GM23338 (cell line): ENCODE results near the gene PCNT.
A peak's percentile ranks its signal among the peaks of the same experiment; 100 is the strongest.

Experiments used
- CREB1 ChIP-seq: fragments of 250-450 bp; sonication (Bioruptor Pico); IDR thresholded peaks from 2 replicates; pipeline ENCODE4 v1.5.0; 2020; ENCODE audit warnings: low read depth, mild to moderate bottlenecking, moderate library complexity
- CTCF ChIP-seq, 2 experiments: fragments of 200-600 bp in 1 of 2; sonication (generic) in 1 of 2; conservative IDR thresholded peaks; 2 replicates each; pipeline versions ENCODE4 v1.5.1 to v1.6.1; 2016 to 2017; ENCODE audit warnings: antibody characterized with exemption in 2 of 2, low read depth in 2 of 2, mild to moderate bottlenecking in 2 of 2, moderate library complexity in 1 of 2
- EZH2 ChIP-seq: fragments of 200-600 bp; sonication (generic); IDR thresholded peaks from one replicate; pipeline ENCODE4 v1.8.0; 2017; ENCODE audit warnings: antibody characterized with exemption, mild to moderate bottlenecking, low read depth; ENCODE audit not compliant: unreplicated experiment
- EZH2phosphoT487 ChIP-seq: fragments of 200-600 bp; sonication (generic); IDR thresholded peaks from one replicate; pipeline ENCODE4 v1.8.1; 2018; ENCODE audit warnings: antibody characterized with exemption; ENCODE audit not compliant: unreplicated experiment
- JUNB ChIP-seq: IDR thresholded peaks from one replicate; pipeline ENCODE4 v1.6.1; 2016; ENCODE audit warnings: antibody characterized with exemption; ENCODE audit not compliant: unreplicated experiment
- POLR2AphosphoS5 ChIP-seq: IDR thresholded peaks from 2 replicates; pipeline ENCODE4 v1.6.1; 2016; ENCODE audit warnings: antibody characterized with exemption, low read depth
- REST ChIP-seq: IDR thresholded peaks from one replicate; pipeline ENCODE4 v1.6.1; 2018; ENCODE audit warnings: antibody characterized with exemption; ENCODE audit not compliant: unreplicated experiment

GRCh38 chr21:46317710-46318463 is 6.1 kb upstream of the PCNT start:
- TF ChIP-seq CREB1, result no peak
- TF ChIP-seq CTCF (conservative IDR thresholded peaks at IDR 0.05; ENCODE audit: low read depth in 2 of 2), result no peak
- TF ChIP-seq EZH2phosphoT487, result no peak
- peak; percentile 18 for TF ChIP-seq POLR2AphosphoS5
- TF ChIP-seq JUNB, result no peak
- TF ChIP-seq REST, result no peak
- no peak for TF ChIP-seq EZH2
